Activated CD4-positive, alpha-beta T cell treated with anti-CD3 and anti-CD28 coated beads, Interleukin-2, amount 10 ng/mL, durations not matched to agents 24 days and 14 days (primary cell): ENCODE measurements around the gene FUS. TPM values are rescaled to one million over a fixed set of nuclear protein-coding genes. Genes with fewer than 3 reads are reported as not detected.

Source experiments
- DNase-seq: peaks from one replicate; pipeline ENCODE4 v3.0.0; 2022
- H3K27ac Mint-ChIP-seq: one replicate; pipeline ENCODE4 v1.8.0; 2022; ENCODE audit warnings: mild to moderate bottlenecking, mixed read lengths
- H3K27me3 Mint-ChIP-seq: one replicate; pipeline ENCODE4 v1.8.0; 2022; ENCODE audit warnings: mixed read lengths
- H3K36me3 Mint-ChIP-seq: one replicate; pipeline ENCODE4 v1.8.0; 2022; ENCODE audit warnings: low read depth, mild to moderate bottlenecking, mixed read lengths
- H3K4me1 Mint-ChIP-seq: one replicate; pipeline ENCODE4 v1.8.0; 2021; ENCODE audit warnings: mixed read lengths
- H3K4me3 Mint-ChIP-seq: one replicate; pipeline ENCODE4 v1.8.0; 2022; ENCODE audit warnings: mild to moderate bottlenecking, moderate library complexity, mixed read lengths
- H3K9me3 Mint-ChIP-seq: one replicate; pipeline ENCODE4 v1.8.0; 2021; ENCODE audit warnings: mixed read lengths
- intact Hi-C: fragments of 100-400 bp; cut with micrococcal nuclease; formaldehyde crosslinking; loops from one replicate; pipeline ENCODE4 v1.15.1; 2023
- total RNA-seq: library from RNA; stranded (reverse); gene quantifications from 2 replicates; pipeline ENCODE4 v1.2.3, GENCODE V29; 2022

Gene FUS
- total RNA-seq, 1 donor from 2014 or later = 955 TPM

GRCh38 chr16:31213877-31214707, 34.2 kb downstream of the FUS start, which contains the start of gene TRIM72:
TSS of gene TRIM72 (plus strand) at chr16:31214119. CDS start at chr16:31214739, 620 bp downstream.
- Mint-ChIP-seq H3K36me3 (no peaks in the 10 kb centered on the region), H3K4me3 (peak within 1 kb of the TSS; percentile 84), H3K4me1 (peaks cover 24% of the 10 kb centered on the region), H3K27ac (no peak within 1 kb of the TSS), H3K27me3 (peaks cover 41% of the 10 kb centered on the region), H3K9me3 (no peaks in the 10 kb centered on the region)
- intact Hi-C loops = no loop called here
- DNase-seq = no peak

- Mint-ChIP-seq H3K4me1 (peaks cover 24% of the 10 kb centered on the region), H3K36me3 (no peaks in the 10 kb centered on the region), H3K27me3 (peaks cover 41% of the 10 kb centered on the region), H3K4me3 (peak overlapping the region; percentile 84), H3K9me3 (no peaks in the 10 kb centered on the region), H3K27ac (no peak overlapping the region)
- DNase-seq = no peak
- intact Hi-C loops = loop anchor here (5.0 kb wide), 1 partner anchor 88 kb away; no protein-coding TSS in a partner anchor
These were observed 34.9 kb downstream of the FUS start for GRCh38 chr16:31214708-31215286.

- Mint-ChIP-seq H3K9me3 (no peaks in the 10 kb centered on the region), H3K4me3 (peak overlapping the region; percentile 84), H3K27me3 (peaks cover 41% of the 10 kb centered on the region), H3K27ac (peak overlapping the region; percentile 51), H3K36me3 (no peaks in the 10 kb centered on the region), H3K4me1 (peaks cover 21% of the 10 kb centered on the region)
- DNase-seq = peak; percentile 74
- intact Hi-C loops = loop anchor here (5.0 kb wide), 1 partner anchor 87 kb away; no protein-coding TSS in a partner anchor
These were observed 35.6 kb downstream of the FUS start for GRCh38 chr16:31215287-31216162.

- Mint-ChIP-seq H3K27me3 (peaks cover 51% of the 10 kb centered on the region), H3K27ac (no peak within 1 kb of the TSS), H3K9me3 (no peaks in the 10 kb centered on the region), H3K4me3 (peak within 1 kb of the TSS; percentile 84), H3K36me3 (no peaks in the 10 kb centered on the region), H3K4me1 (peaks cover 21% of the 10 kb centered on the region)
- DNase-seq = peak; percentile 77
- intact Hi-C loops = loop anchor here (5.0 kb wide), 1 partner anchor 86 kb away; no protein-coding TSS in a partner anchor
These were observed 36.6 kb downstream of the FUS start, which contains the start of gene PYDC1 for GRCh38 chr16:31216422-31217135. TSS of gene PYDC1 (minus strand) at chr16:31217135. CDS start at chr16:31217028, 107 bp downstream.

GRCh38 chr16:31217136-31217530, 37.2 kb downstream of the FUS start:
- Mint-ChIP-seq H3K4me3 (peak overlapping the region; percentile 84), H3K9me3 (no peaks in the 10 kb centered on the region), H3K27me3 (peaks cover 54% of the 10 kb centered on the region), H3K4me1 (peaks cover 20% of the 10 kb centered on the region), H3K27ac (no peak overlapping the region), H3K36me3 (no peaks in the 10 kb centered on the region)
- intact Hi-C loops = loop anchor here (5.0 kb wide), 1 partner anchor 85 kb away; no protein-coding TSS in a partner anchor
- no peak for DNase-seq

GRCh38 chr16:31219154-31219741, 39.3 kb downstream of the FUS start:
- H3K4me3 Mint-ChIP-seq = no peak overlapping the region
- no peak overlapping the region for H3K27ac Mint-ChIP-seq
- no peaks in the 10 kb centered on the region for H3K36me3 Mint-ChIP-seq
- peaks cover 16% of the 10 kb centered on the region for H3K4me1 Mint-ChIP-seq
- no peak for DNase-seq
- H3K27me3 Mint-ChIP-seq = peaks cover 46% of the 10 kb centered on the region
- H3K9me3 Mint-ChIP-seq = no peaks in the 10 kb centered on the region
- intact Hi-C loops = loop anchor here (5.0 kb wide), 1 partner anchor 83 kb away; no protein-coding TSS in a partner anchor

- intact Hi-C loops = no loop called here
These were observed 41.6 kb downstream of the FUS start for GRCh38 chr16:31221357-31222160.

GRCh38 chr16:31223044-31223443, 43.1 kb downstream of the FUS start:
- intact Hi-C loops = no loop called here
- Mint-ChIP-seq H3K4me3 (no peak overlapping the region), H3K4me1 (peaks cover 5% of the 10 kb centered on the region), H3K27me3 (peaks cover 21% of the 10 kb centered on the region), H3K9me3 (no peaks in the 10 kb centered on the region), H3K27ac (no peak overlapping the region), H3K36me3 (no peaks in the 10 kb centered on the region)
- DNase-seq = no peak

More at GRCh38 chr16:31221357-31222160, 41.6 kb downstream of the FUS start:
- peaks cover 8% of the 10 kb centered on the region for H3K4me1 Mint-ChIP-seq
- peaks cover 34% of the 10 kb centered on the region for H3K27me3 Mint-ChIP-seq
- no peaks in the 10 kb centered on the region for H3K9me3 Mint-ChIP-seq
- H3K27ac Mint-ChIP-seq = no peak overlapping the region
- DNase-seq = no peak
- H3K36me3 Mint-ChIP-seq = no peaks in the 10 kb centered on the region
- no peak overlapping the region for H3K4me3 Mint-ChIP-seq

- Mint-ChIP-seq H3K4me1 (peaks cover 5% of the 10 kb centered on the region), H3K27ac (no peak overlapping the region), H3K4me3 (no peak overlapping the region), H3K27me3 (peaks cover 14% of the 10 kb centered on the region), H3K9me3 (no peaks in the 10 kb centered on the region), H3K36me3 (no peaks in the 10 kb centered on the region)
- no peak for DNase-seq
- intact Hi-C loops = no loop called here
These were observed 44.4 kb downstream of the FUS start for GRCh38 chr16:31224092-31224955.

- Mint-ChIP-seq H3K27ac (no peak overlapping the region), H3K27me3 (peaks cover 14% of the 10 kb centered on the region)
These were observed 45.3 kb downstream of the FUS start for GRCh38 chr16:31225193-31225592.

GRCh38 chr16:31228206-31228605, 48.3 kb downstream of the FUS start:
- Mint-ChIP-seq H3K27me3 (no peaks in the 10 kb centered on the region), H3K36me3 (no peaks in the 10 kb centered on the region), H3K4me3 (no peak overlapping the region), H3K27ac (no peak overlapping the region), H3K9me3 (no peaks in the 10 kb centered on the region), H3K4me1 (no peaks in the 10 kb centered on the region)
- intact Hi-C loops = no loop called here
- no peak for DNase-seq

More at GRCh38 chr16:31225193-31225592, 45.3 kb downstream of the FUS start:
- no peak for DNase-seq
- H3K4me3 Mint-ChIP-seq = no peak overlapping the region
- H3K4me1 Mint-ChIP-seq = peaks cover 5% of the 10 kb centered on the region
- intact Hi-C loops = no loop called here
- H3K36me3 Mint-ChIP-seq = no peaks in the 10 kb centered on the region
- H3K9me3 Mint-ChIP-seq = no peaks in the 10 kb centered on the region
